Measurements from ENCODE around the gene LRRC32.
A peak's percentile ranks its signal among the peaks of the same experiment; 100 is the strongest.

The LRRC32 gene, protein sequence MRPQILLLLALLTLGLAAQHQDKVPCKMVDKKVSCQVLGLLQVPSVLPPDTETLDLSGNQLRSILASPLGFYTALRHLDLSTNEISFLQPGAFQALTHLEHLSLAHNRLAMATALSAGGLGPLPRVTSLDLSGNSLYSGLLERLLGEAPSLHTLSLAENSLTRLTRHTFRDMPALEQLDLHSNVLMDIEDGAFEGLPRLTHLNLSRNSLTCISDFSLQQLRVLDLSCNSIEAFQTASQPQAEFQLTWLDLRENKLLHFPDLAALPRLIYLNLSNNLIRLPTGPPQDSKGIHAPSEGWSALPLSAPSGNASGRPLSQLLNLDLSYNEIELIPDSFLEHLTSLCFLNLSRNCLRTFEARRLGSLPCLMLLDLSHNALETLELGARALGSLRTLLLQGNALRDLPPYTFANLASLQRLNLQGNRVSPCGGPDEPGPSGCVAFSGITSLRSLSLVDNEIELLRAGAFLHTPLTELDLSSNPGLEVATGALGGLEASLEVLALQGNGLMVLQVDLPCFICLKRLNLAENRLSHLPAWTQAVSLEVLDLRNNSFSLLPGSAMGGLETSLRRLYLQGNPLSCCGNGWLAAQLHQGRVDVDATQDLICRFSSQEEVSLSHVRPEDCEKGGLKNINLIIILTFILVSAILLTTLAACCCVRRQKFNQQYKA

GRCh38 chr11:76670485-76671236 lies at the start of gene LRRC32:
TSS of gene LRRC32 (minus strand) at chr11:76670747. CDS start at chr11:76665954, 4,793 bp downstream.
- peak; percentile 36 for DNase-seq

DNA sequence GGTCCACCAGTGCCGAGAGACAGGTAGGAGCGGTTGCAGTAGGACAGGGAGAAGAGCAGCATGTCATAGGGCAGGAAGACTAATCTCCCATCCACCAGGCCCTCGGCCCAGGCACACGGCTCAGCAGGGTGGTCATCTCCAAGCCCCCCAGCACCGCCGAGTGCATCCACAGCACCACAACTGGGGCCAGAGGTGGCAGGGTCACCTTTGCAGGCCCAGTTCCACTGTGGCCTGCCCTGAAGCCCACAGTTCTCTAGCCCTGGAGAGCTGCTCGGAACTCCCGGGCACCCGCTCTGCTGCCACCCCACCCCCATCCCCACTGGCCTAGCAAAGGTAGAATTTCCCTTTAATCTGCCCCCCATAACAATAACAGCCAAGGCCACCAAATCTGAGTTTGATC lies 49.1 kb upstream of the LRRC32 start:
- DNase-seq: no peak

- DNase-seq: no peak
These were observed 48.7 kb upstream of the LRRC32 start for GRCh38 chr11:76719281-76719680.

DNA sequence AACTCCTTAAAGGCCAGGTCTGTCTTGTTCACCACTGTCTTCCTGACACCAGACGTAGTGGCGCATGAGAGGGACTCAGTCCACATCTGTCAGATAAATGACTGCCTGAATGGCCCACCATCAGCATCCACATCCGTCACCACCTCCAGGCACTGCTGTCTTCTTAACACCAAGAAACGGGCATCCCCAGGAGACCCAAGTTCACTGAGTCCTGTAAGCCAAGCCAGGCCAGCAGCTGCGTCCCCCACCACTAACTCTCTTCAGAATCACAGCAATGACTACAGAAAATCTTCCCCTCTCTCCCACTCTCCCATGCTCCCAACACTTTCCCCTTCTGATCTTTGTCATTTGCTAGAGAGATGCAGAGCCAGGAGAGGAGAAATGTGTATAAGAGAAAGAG lies 47.3 kb upstream of the LRRC32 start:
- DNase-seq: no peak

- no peak for DNase-seq
These were observed 46.8 kb upstream of the LRRC32 start for GRCh38 chr11:76717369-76717768.

DNA sequence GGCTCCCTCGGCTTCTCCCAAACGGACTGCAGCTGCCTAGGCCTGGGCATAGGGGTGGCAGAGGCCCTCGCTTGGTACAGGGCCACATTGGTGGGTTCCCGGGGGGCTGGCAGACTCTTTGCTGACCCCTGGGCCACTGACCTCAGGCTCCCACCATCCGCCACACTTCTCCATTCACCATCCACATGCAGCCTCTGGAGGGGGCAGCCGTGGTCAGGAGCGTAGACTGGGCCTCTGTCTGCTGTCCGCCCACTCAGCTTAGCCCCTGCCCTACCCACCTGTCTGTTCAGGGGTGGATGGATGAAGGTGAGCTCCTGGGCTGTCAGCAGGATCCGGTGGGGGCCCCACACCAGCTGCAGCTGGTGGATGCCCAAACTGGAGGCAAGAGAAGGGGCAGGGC lies 45.7 kb upstream of the LRRC32 start:
- DNase-seq: no peak

DNA sequence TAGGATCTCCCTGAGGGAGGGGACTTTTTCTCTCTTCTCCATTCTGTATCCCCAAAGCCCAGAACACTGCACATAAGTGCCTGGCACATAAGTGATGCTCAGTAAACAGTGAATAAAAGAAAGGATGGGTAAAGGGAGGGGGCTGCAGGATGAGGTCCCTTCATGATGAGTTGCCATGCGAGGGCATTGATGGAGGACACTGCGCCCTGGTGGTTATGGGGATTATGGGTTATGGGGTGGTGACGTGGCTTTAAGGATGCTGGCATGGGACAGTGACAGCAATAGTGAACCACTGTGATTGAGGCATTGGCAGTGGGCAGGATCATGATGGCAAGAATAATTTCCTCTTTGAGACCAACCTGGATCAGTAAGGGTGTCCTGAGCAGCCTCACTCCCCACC lies 43.9 kb upstream of the LRRC32 start:
- no peak for DNase-seq

- DNase-seq: no peak
These were observed 43.0 kb upstream of the LRRC32 start for GRCh38 chr11:76713499-76713898.

DNA sequence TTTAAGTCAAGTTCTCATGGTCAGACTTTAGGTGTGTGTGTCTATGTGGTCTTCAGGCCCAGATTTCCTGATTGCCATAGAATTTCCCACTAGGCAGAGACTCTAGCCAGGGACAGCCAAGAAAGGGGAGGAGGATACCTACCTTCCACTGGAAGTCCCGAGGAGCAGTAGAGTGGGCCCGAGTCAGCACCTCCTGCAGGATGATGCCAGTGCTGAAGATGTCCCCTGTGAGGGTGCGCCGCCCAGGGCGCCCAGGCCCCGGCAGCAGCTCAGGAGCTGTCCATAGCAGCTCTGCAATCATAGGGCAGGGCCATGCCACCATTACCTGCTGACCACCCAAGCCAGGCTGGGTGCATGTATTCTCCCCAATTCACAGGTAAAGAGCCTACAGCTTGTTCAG lies 41.6 kb upstream of the LRRC32 start:
- no peak for DNase-seq

- DNase-seq: no peak
These were observed 39.2 kb upstream of the LRRC32 start for GRCh38 chr11:76709756-76710155.

- DNase-seq: no peak
These were observed 38.6 kb upstream of the LRRC32 start for GRCh38 chr11:76708972-76709660.

DNA sequence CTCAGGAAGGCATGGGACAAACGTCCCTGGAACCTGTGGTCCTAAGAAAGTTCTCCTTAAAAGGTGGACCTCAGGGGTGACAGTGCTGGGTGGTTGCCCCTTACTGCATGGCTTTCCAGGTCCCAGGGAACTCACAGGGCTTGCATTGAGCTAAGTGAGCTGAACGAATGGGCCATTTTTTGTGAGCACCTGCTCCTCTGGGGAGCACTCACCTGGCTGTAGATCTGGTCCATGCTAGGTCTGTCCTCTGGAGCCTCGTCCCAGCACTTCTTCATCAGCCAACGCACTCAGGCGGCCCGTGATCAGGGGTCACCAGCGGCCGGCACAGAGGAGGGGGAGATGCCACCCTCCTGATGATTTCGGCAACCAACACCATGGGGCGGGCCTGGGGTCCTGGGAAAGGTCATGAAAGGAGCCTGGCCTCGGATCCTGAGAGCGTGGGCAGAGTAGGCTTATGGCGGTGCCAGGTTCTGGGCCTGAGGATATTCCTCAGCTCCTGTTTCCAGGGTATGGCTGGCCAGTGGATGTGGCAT lies 36.8 kb upstream of the LRRC32 start:
- no peak for DNase-seq

GRCh38 chr11:76706667-76707066 lies 36.1 kb upstream of the LRRC32 start:
- no peak for DNase-seq

DNA sequence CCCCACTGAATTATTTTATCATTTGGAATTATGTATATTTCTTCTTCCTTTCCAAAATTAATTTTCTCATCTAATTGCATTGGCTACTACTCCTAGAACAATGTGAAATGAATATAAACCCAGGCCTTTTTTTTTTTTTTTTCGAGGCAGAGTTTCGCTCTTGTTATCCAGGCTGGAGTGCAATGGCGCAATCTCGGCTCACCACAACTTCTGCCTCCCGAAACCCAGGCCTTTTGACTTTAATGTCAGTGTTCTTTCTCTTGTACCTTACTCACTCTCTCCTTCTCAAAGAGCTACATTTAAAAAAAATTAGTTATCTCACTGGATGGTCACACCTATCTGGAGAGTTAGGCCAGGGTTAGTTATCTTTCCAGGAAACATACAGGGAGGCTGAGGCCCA lies 35.3 kb upstream of the LRRC32 start:
- DNase-seq: no peak

GRCh38 chr11:76704171-76704948 lies 33.8 kb upstream of the LRRC32 start:
- DNase-seq: no peak

DNA sequence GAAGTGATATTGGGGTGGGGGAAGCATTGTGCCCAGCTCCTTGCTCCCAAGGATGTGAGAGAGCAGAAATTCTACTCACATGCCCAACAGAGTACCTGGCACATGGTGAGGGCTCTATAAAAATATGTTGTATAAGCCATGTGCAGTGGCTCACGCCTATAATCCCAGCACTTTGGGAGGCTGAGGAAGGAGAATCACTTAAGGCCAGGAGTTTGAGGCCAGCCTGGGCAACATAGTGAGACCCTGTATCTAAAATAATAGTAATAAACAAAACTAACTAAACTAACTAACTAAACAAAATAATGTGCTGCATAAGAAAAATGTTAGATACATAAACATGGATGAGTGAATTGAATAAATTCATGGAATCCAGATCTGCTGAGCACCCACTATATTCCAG lies 33.2 kb upstream of the LRRC32 start:
- DNase-seq: no peak

DNA sequence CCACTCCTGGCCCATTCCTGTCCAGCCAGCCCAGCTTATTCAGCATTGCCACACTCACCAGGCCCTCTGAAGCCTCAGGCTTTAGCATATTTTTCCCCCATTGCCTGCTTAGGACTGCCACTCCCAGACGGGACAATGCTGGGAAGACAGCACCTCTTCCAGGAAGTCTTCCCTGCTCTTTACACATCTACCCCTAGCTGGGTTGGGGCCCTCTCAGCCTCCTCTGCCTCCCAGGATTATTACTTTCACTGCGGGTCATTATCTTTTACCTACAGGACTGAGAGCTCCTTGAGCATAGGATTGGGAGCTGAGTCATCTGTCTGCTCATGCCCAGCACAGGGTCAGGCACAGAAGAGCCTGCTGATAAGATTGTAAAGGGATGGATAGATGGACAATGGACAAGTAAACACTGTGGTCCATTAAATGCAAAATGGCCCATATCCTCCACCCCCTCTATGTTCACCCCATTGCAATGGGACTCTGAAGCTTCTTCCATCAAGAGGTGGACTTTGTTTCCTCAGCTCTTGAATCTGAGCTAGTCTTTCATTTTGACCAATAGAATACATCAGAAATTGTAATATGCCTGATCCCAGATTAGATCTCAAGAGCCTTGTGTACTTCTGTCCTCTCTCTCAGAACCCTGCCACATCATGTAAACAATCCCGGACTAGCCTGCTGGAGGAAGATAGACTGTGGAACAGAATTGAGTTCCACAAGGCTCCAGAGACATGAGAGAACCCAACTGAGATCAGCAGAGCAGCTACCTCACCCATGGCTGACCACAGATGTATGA lies 32.0 kb upstream of the LRRC32 start:
- DNase-seq: no peak

- no peak for DNase-seq
These were observed 30.9 kb upstream of the LRRC32 start for GRCh38 chr11:76701294-76702040.

DNA sequence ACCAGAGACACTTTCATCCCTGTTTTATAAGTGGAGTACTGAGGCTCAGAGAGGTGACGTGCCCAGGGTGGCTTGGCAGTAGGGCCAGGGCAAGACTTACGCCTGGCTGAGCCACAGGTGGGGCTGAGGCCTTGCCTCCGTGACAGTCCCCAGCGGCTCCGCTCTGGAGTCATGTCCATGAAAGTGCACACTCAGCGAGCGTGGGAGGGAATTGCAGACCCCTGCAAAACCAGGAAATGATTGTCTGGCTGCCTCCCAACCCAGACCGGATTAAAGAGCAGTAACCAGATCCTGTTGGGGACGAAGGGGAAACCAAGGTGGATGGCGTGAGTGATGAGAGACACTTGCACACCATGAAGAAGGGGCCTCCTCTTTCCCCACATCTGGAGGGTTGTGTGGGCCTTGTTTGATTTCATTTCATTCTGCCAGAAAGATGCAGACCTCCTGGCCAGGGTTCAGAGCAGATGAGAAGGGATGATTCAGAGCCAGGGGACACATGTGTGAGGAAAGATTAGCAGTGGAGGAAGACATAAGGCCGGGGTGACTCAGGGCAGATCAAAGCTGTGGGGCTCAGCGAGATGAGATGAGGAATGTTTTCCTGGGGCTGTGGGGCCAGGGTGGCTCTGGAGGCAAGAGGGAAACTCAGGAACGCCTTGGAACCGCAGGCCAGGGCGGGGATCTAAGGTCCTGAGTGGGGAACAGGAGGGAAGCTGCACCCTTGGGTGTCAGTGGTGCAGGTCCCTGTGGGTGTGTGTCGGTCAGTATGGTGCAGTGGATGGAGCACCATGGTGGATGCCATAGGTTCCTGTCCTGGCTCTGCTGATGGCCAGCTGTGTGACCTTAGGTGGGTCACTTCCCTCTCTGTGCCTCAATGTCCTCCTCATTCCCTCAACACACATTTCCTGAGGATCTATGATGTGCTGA lies 29.9 kb upstream of the LRRC32 start:
- DNase-seq: no peak

Measured in CD4-positive, alpha-beta T cell treated with Interleukin-12 subunit alpha and Interleukin-12 subunit beta, for 1 hour (primary cell).